ENCODE data around the gene DOCK9.

The DOCK9 gene

DNA sequence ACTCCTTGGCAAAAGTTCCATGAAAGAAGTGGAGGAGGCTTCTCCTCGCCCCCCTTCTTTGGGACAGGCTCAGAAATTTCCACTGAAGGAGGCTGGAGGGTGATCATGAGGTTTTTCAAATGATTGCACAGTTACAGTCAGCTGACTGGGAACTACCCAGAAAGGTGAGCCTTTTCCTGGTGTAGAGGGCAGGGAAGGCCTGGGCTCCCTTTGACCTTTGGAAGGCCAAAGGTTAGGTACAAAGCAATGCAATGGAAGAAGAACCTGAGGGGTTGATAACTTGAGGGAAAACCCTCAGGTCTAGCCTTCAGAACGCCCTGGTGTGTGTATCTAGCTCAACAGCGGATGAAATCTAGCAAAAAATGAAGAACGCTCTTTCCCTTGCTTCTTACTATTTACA is 175.3 kb downstream of the DOCK9 start:
- H3K27ac ChIP-seq = no peak overlapping the region
- TF ChIP-seq, protein P1, sequence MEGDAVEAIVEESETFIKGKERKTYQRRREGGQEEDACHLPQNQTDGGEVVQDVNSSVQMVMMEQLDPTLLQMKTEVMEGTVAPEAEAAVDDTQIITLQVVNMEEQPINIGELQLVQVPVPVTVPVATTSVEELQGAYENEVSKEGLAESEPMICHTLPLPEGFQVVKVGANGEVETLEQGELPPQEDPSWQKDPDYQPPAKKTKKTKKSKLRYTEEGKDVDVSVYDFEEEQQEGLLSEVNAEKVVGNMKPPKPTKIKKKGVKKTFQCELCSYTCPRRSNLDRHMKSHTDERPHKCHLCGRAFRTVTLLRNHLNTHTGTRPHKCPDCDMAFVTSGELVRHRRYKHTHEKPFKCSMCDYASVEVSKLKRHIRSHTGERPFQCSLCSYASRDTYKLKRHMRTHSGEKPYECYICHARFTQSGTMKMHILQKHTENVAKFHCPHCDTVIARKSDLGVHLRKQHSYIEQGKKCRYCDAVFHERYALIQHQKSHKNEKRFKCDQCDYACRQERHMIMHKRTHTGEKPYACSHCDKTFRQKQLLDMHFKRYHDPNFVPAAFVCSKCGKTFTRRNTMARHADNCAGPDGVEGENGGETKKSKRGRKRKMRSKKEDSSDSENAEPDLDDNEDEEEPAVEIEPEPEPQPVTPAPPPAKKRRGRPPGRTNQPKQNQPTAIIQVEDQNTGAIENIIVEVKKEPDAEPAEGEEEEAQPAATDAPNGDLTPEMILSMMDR (conservative IDR thresholded peaks at IDR 0.05) = no peak

DNA sequence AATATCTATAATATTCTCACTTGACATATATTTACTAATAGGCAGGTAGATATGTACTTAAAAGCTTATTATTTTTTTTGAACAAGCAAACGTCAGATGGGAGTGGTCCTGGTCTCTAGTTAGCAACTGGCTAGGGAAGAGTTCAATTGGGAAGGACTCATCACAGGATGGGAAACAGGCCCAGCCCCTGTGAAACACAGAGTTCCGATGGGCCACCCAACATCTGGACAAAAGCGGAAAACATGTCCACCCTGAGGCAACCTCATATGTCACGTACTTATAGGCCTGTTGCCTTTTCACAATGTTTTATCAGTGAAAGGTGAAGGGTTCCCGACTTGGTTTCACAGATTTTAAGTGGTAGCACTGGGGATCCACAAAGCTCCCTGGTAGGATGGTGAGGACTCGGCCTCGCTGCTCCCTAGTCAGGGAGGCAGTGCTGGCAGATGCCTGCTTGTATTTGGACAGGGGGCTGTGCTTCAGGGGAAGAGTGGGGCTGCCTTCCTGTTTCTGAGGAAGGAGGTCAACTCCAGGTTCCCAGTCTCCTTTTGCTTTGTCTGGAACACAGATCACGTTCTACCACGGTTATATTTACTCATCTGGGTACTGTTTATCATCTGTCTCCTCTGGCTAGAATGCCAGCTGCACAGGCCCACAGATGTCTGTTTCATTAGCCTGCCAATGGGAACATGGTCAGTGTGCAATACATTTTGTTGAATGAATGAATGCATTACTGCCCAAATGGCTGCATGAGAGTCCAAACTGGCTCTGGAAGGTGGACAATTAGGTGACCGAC is 176.0 kb downstream of the DOCK9 start:
- TF ChIP-seq, protein P1 (conservative IDR thresholded peaks at IDR 0.05) = no peak

DNA sequence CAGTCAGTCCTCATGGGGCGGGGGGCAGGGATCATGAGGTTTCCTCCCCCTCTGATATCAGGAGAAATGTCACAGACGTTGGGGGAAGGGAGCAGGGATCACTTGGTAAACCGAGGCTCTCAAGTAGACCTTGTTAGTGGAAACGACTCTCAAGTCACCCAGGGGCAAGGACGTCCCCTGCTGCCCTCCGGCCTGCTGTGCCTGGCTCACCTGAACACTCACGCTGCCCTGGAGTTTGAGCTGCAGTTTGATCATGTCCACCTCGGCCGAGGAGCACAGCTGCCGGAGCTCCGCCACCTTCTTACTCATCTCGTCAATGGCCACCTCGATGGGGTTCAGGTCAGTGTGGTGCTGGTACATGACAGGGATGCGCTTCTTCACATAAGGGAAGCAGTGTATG is 177.8 kb downstream of the DOCK9 start:
- no peak overlapping the region for H3K27ac ChIP-seq
- TF ChIP-seq, protein P1 (conservative IDR thresholded peaks at IDR 0.05) = no peak

More for the DNA sequence above, 176.0 kb downstream of the DOCK9 start:
- H3K27ac ChIP-seq = no peak overlapping the region

DNA sequence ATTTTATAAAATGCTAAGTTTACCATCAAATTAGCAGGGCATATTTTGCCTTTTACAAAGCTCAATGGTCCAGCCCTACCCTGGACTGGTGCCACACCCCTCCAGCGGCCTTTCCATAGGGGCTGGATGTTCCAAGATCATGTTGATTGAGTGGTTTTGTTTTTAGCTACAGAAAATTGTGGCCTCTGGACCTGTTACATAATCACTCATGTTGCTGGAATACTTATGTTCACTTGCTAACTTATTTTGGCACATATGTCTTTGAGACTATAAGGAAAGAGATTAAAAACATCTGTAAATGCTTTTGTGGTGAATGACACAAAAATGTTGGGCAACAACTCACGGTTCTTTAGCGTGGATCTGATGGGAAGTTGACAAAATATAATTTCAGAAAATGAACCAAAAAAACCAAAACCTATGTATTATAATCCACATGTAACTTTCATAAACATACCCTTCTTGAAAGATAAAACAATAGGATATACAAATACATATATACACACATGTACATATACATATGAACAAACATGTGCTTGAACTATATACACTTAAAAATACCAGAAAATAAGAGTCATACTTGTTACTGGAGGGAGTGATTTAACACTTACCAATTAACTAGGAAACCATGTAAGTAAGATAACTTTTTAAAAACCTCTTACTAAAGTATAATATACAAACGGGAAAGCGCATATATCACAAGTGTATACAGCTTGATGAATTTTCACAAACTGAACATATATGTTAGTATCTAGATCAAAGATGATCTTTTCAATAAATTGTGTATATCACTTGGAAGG is 178.8 kb downstream of the DOCK9 start:
- TF ChIP-seq, protein P1 (conservative IDR thresholded peaks at IDR 0.05) = no peak
- no peak overlapping the region for H3K27ac ChIP-seq

DNA sequence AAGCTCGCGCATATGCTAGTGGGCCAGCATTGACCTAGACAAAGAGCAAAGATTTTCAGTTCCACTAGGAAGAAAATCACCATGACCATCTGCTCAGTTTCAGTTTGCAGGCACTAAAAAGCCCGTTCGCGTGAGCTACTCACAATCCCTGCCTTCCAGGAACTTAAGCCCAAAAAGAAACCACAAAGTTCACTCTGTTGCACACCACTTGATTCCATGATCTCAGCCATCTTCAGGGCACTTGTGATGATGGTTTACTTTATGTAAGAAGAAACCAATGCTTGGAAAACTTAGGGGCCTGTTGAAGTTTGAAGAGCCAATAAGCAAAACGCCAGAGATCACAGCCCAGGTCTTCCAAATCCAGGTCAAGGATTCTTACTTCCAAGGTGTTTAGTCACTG is 180.4 kb downstream of the DOCK9 start:
- TF ChIP-seq, protein P1 (conservative IDR thresholded peaks at IDR 0.05) = no peak
- H3K27ac ChIP-seq = no peak overlapping the region

DNA sequence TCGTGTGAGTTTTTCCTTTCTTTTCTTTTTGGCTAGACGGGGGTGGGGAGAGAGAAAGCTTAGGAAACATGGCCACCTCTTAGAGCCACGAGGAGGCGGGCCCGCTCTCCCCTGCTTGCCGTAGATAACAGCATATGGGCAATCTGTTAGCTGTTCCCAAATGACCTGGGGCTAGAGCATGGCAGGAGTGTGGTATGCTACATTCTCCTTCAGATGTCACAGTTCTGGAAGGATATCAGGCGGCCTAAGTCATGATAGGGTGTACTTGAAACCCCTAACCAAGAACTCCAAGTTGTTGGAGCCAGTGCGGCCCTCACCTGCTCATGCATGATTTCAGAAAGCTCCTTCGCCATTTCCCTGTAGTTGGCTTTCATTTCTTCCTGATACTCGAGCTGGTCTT is 181.1 kb downstream of the DOCK9 start:
- no peak overlapping the region for H3K27ac ChIP-seq
- TF ChIP-seq, protein P1 (conservative IDR thresholded peaks at IDR 0.05) = no peak

DNA sequence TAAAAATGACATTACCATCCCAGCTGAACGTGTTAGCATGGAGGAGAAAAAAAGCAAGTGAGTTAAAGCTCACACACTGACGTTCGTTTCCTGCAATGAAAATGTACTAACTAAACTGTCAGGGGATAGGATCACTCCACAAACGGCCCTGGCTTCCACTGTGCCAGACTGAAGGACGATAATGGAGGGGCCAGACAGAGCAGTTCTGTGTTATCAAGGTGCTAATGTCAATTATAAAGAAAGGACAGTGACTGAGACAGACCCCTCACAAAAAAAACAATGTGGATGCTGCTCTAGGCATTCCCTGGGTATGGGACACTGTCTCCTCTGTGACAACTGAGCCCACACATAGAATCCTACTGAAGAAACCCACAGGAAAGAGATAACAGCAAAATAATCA is 181.7 kb downstream of the DOCK9 start:
- H3K27ac ChIP-seq = no peak overlapping the region
- TF ChIP-seq, protein P1 (conservative IDR thresholded peaks at IDR 0.05) = no peak

Data from VCaP (cell line).